HG02885 (cell line): ENCODE data around the gene ARL17B.
"Not testable (repeated sequence)": the region's sequence is repeated elsewhere in the genome, so short reads cannot be mapped to it uniquely, and the experiment has no call there.

Source experiments
- ATAC-seq: cut with Tn5 transposase; IDR thresholded peaks from one replicate; pipeline ENCODE4 v1.9.1; 2021; ENCODE audit warnings: mild to moderate bottlenecking; ENCODE audit not compliant: unreplicated experiment, poor library complexity

Gene ARL17B

DNA sequence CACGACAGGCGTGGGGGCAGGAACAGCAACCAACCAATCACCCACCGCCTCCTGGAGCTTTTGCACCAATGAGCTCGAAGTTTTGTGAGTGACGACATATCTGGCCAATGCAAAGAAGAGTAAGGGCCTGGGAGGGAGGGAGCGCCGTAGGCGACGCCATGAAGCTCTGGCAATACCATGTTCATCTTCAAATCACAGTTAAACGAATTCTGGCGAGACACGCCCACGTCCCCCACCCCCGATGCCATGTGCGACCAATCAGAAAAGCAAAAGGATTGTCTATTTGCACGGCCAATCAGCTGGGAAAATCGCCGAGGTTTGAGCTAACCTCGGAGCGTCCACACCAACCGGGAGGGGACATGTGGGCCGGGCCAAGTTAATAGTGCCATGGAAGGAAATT, at the start of gene ARL17B:
Gene ARL17B, minus strand, starts transcription at position 12 of the 400 bp plus-strand sequence. CDS start 3,369 bp downstream, outside the sequence.
- peak; percentile 99 for ATAC-seq

DNA sequence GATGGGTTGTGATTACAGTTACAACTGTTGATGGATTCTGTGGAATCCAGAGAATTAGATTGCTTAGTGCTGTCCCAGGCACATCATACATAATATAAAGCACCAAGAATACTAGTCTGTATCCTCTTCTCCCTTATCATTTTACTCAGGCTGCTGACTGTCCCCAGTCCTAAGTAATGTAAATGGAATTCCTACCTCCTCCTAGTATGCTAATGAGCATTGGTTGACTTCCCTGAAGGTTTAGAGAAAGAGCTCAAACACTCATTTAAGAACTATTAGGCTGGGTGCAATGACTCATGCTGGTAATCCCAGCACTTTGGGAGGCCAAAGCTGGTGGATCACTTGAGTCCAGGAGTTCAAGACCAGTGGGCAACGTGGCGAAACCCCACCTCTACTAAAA, 48.3 kb upstream of the ARL17B start:
- not testable (repeated sequence) for ATAC-seq

DNA sequence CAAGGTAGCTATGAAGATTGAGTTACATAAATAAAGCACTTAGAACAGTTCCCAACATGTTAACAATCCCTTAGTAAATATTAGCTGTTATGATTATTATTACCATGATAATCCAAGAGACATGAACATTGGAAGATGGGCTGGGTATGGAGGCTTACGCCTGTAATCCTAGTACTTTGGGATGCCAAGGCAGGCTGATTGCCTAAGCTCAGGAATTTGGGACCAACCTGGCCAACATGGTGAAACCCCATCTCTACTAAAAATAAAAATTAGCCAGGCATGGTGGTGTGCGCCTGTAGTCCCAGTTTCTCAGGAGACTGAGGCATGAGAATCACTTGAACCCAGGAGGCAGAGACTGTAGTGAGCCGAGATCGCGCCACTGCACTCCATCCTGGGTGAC, 45.6 kb upstream of the ARL17B start:
- ATAC-seq: not testable (repeated sequence)

DNA sequence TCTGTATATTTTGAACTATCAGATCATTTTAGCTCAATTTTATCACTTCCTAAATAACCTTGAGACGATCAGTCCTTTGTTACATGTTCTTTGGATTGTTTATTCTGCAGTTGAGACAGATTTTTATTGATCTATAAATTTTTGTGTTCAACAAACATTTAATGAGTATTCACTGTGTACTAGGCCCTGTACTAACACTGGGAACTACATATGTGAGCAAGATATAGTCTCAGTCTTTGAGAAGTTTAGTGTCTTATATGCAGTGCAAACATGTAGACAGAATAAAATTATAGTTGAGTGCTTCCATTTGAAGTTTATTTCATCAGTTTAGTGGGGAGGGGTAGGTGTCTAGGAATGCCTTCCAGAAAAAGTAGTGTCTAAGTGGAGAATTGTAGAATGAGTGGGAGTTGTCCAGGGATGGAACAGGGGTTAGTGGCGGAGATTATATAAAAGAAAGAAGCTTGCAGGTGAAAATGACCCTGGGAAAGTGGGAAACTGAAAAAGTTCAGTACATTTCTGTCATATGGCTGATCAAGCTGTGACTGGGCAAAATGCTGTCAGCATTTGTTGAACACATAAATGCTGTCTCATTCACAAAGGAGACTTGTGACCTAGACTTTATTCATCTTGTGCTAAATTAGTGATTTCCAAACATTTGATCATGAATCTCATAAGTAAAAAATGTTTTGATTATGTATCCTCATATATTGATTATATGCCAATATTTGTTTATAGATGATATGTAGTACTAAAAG, 39.6 kb upstream of the ARL17B start:
- ATAC-seq: not testable (repeated sequence)

DNA sequence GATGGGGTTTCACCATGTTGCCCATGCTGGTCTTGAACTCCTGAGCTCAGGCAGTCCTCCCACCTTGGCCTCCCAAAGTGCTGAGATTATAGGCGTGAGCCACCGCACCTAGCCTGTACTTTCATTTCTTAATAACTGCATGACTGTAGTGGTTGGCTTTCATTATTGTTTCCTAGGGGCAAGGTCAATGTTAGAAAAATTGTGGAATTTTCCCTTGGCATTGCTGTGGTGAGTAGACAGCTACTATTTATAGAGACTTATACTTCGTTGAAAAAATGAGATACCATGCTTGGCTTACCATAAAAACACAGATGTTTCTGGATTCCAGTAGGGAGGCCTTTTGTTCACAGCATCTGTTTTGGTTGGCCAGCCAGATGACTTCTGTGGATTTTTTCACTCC, 39.0 kb upstream of the ARL17B start:
- ATAC-seq: not testable (repeated sequence)

DNA sequence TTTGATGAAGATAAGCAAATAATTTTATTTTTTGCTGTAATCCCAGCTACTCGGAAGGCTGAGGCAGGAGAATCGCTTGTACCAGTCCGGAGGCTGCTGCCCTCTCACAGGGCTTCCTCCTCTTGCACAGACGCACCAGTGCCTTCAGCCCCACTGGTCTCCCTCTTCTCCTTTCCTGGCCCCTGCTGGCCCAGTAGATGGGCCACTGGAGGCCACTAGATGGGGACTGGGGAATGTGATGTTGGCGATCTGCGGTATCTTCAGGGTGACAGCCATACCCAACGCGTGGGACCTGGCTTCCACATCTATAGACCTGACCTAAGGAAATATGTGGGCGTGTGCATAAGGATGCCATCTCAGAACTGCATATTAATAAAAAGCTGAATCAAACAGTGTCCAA, 38.4 kb upstream of the ARL17B start:
- not testable (repeated sequence) for ATAC-seq

DNA sequence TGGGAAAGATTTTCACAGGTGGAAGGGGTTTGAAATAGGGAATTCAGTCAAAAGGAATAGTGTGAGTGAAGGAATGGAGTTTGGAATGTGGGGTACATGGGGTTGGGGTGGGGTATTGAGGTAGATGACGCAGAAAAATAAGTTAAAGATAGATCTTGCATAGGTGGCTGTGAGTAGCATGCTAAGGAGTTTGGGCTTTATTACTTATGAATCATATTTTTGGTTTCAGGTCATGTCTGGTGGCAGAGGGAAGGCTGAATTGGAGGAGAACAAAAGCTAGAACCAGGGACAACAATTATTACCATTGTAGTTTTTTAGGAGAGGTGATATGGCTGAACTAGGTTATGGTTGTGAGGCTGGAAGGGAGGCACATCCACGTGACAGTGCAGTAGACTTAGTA, 34.7 kb upstream of the ARL17B start:
- ATAC-seq: not testable (repeated sequence)

DNA sequence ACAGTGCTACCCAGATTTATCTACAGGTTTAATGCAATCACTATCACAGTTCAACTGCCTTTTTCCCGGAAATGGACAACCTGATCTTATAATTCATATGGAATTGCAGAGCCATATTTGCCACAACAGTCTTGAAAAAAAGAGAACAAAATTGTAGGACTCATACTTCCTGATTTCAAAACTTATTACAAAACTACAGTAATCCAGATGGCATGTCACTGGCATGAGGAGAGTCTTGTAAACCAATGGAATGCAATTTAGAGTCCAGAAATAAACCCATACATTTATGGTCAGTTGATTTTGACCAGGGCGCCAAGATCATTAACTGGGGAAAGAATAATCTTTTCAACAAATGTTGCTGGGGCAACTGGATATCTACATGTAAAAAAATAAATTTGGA, 32.1 kb upstream of the ARL17B start:
- not testable (repeated sequence) for ATAC-seq

DNA sequence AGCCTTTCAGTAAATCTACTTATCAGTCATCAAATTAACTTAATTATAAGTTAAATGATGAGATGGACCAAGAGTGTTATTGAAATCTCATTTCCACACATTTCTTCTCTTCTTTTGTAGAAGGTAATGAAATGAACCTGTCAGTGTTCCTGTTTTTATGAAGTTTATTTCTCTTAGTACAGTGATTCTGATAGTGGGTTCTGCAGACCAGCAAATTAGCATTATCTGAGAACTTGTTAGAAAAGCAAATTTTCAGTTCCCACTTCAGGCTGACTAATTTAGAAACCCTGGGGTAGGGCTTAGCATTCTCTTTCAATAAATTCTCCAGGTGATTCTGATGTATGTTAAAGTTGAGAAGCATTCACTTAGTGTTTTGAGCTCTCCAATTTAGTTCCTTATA, 23.9 kb upstream of the ARL17B start:
- ATAC-seq: not testable (repeated sequence)

DNA sequence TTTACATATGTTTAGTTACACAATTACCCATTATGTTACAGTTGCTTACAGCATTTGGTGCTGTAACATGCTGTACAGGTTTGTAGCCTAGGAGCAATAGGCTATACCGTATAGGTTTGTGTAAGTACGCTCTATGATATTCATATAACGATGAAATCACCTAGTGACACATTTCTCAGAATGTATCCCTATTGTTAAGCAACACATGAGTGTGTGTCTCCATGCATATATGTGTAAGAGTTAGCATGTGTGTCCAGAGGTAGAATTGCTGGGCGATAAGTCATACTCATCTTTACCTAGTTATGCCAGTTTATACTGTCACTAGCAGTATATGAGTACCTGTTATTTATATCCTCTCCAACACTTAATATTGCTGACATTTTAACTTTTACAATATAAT, 21.6 kb upstream of the ARL17B start:
- not testable (repeated sequence) for ATAC-seq

DNA sequence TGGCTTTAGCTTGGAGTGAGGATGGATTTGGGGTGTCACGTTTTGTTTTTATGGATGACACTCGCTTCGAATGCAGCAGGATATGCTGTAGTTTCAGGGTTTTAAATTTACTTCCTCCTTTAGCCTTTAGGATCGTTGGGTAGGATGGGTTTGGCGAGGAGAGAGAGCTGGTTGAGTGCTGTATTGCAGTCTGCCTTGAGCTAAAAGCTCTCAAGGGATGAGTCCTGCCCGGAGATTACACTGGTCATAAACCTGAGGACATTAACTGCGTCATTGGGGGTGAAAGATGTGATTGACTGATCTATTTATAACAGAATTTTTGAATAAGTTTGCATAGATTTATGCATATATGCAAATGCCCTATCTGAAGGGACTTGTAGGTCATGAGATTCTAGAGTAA, 11.9 kb upstream of the ARL17B start:
- not testable (repeated sequence) for ATAC-seq

DNA sequence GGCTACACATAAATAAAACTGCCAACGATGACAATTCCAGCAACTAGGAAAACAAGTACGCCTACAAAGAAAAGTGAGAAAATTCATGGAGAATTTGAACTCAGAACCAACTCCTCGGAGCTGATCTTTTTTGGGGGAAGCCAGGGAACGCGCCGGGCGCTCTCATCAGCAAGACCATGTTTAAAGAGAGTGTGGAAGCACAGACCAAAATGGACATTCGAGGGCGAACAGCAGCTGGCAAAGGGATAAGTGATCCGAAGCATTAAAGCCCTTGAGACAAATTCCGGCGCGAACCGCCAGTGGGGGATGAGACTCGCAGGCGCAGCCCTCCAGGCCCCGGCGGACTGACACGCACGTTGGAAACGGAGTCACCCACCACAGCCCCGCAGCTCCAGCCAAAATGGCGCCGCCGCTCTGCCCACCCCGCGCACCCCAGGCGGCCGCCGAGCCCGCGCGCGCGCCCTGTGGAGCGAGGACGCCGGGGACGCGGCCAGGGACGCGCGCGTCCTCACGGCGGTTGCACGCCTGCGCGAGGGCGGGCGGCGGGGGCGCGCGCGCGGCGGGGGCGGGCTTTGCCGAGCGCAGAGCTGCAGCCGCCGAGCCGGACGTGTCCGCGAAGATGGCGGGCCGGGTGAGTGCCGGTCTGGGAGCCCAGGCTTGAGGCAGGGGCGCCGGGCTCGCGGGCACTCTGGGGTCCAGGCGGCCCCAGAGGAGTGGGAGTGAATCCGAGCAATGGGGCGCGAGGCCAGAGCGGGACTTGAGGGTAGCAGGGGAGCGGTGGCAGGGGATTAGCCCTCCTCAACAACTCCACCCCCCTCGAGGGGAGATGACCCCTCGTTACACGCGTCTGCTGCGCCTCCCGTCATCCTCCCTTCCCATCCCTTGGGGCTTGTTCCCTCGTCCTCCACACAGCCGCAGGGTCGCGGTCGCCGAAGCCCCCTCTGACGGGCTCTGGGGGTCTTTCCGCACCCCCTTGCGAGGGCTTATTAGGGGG, 11.0 kb upstream of the ARL17B start:
- peak; percentile 85 for ATAC-seq

DNA sequence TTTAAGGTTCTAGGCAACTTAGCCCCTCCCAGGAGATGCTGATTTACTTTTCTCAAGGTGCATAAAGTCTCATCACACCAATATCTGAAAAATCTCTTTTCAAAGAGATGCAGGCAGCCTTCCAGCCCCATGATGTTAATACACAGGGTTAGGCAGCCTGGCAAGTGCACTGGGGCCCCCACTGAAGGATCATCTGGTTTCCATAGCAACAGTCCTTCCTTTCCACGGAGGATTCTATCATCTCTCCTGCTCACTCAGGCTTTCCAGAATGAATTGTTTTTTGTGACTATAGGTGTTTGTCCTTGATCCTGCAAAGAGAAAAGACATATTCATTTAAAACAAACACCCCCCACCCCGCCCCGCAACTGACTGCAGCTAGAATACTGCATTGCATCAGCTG, 6.0 kb upstream of the ARL17B start:
- not testable (repeated sequence) for ATAC-seq

DNA sequence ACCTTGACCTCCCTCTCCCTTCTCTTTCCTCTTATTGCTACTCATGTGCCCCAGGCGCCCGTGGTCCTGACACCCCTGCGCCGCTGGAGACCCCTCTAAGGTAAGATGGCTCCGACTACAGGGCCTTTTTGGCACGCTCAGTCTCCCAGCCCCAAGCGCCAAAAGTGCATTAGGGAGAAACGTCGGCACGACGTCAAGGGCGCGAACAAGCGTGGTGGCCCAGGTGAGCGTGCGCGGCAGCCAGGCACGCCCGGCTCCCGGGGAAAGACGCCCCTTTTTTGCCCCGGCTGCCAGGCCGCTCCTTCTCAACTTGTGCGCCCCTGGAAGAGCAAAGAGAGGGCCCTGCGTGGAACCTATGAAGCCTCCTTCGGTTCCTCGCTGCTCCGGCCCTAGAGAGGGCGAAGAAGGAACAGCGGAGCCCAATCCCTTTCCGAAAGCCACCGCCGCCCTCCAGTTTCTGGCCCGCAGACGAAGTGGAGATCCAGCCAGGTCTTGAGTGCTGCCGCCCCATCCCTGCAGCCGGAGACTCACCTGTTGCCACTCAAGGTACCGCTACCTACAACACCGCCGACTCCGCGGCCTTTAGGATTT, 326 bp downstream of the ARL17B start:
- ATAC-seq: peak; percentile 50

DNA sequence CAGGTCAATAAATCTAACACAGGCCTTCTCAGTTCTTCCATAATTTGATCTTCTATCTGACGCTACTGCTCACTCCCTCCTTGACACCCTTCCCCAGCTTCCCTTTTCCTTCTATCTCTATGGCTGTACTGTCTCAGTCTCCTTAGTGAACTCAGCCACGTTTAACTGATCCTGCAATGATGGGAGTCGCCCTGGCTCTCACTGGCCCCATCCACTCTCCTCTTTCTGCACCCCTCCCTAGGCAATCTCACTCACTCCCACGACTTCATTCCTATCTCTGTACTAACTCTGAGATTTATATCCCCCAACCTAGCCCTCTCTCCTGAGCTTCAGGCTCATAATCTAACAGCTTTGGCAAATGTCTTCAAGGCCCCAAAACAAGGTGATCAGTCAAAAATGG, 7.7 kb downstream of the ARL17B start:
- ATAC-seq: not testable (repeated sequence)

DNA sequence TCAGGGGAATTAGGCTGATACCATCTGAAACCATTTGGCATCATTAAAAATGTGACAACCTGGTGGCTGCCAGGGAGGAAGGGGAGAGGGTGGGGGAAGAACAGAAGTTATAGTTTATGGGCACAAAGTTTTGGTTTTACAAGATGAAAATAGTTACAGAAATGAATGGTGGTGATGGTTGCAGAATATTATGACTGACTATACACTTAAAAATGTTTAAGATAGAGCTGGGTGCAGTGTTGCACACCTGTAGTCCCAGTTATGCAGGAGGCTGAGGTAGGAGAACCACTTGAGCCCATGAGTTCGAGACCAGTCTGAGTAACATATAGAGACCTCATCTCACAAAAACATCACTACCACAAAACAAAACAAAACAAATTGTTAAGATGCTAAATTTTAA, 12.5 kb downstream of the ARL17B start:
- ATAC-seq: not testable (repeated sequence)

DNA sequence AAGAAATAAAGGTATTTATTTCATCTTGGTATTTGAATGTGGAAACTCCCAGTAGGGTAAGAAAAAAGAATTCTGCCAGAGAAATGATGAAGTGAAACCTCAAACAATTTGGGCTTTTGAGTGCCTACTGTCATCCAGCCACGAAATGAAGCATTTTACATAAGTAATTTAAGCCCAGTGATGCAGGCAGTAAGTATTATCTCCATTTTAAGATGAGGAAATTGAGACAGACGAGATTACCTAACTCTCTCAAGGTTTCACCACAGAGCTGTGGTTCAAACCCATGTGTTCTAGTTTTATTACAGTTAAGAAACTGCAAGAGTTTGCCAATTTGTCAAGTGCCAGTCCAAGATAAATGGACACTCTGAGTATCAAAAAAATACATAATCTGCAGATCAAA, 13.2 kb downstream of the ARL17B start:
- ATAC-seq: not testable (repeated sequence)

DNA sequence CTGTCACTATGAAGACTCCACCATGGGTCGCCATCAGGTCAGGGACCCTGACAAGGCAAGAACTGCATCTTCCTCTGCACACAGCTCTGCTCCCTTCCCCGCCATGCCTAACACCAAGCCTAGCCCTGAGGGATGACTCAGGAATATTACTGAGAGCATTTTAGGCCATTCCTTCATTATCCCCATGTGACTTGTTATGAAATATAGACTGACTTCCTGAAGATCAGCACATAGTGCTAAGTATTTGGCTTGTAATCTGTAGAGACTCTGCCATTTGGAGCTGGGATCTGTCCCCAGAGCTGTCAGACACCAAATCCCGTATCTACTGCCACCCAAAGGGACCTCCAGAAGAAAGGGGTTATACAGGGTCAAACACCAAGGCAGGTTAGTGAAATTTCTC, 19.4 kb downstream of the ARL17B start:
- not testable (repeated sequence) for ATAC-seq

DNA sequence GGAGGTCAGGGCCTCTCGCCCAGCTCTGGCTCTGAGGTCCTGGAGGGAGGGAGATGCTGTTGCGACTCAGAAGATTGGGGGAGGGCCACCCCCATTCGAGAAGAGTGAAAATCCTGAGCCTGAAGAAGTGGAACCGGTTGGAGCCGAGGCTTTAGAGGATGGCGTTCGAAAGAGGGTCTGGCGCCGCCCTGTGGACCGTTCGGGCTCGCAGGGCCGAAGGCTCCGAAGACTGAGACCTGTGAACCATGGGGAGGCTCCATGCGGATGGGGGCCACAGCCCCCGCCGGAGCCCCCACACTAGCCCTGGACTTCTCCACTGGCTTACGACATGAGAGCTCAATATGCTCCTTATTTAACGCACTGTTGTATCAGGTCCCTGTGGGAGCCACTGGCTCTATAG, 20.3 kb downstream of the ARL17B start:
- not testable (repeated sequence) for ATAC-seq

DNA sequence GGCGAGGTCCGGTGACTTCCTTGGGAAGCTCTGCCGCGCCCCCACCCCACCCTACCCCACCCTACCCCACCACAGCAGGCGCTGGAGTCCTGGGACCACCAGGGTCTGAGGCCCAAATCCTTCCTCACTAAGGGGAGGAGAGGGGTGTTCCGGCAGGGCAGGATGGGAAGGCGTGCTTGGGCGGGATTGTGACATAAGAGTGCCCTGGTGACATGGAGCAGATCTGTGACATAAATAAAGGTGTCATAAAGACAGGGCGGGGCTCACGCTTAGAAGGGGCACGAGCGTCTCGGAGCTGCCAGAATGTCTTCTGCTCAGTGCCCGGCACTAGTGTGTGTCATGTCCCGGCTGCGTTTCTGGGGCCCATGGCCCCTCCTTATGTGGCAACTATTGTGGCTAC, 66.7 kb downstream of the ARL17B start, which contains the start of gene LRRC37A:
Gene LRRC37A, plus strand, starts transcription at position 301 of the 400 bp plus-strand sequence. Its CDS starts 3 bp downstream, at position 304.
- ATAC-seq: not testable (repeated sequence)
